ENCODE results near the gene CLCN1. TPM values are rescaled to one million over a fixed set of nuclear protein-coding genes. Genes with fewer than 3 reads are reported as not detected.

Gene CLCN1
- total and polyA plus RNA-seq, 10 of the 15 experiments (the other 5 are each of a cell fraction or from before 2014, with no cell fraction given), result 0.30 TPM; not detected in 9

GRCh38 chr7:143381427-143382125 lies 65.7 kb downstream of the CLCN1 start (continued):
- TF ChIP-seq TCF12 (IDR thresholded peaks at IDR 0.05; ENCODE audit: low read depth, low read length) (no peak), CREM (IDR thresholded peaks at IDR 0.05; ENCODE audit: low read depth) (no peak), SMARCA5 (IDR thresholded peaks at IDR 0.05) (no peak), IRF5 (IDR thresholded peaks at IDR 0.05; ENCODE audit: borderline replicate concordance) (no peak), FOS (IDR thresholded peaks at IDR 0.05; ENCODE audit: borderline replicate concordance, extremely low read depth, insufficient read length) (no peak), ZBTB40 (IDR thresholded peaks at IDR 0.05; ENCODE audit: borderline replicate concordance) (0 out of 2 replicates have a peak, but pooled peaks have one; percentile 22), PBX3 (IDR thresholded peaks at IDR 0.05; ENCODE audit: insufficient replicate concordance, low read depth, low read length) (no peak), YBX1 (IDR thresholded peaks at IDR 0.05) (no peak), SREBF1 (IDR thresholded peaks at IDR 0.05; ENCODE audit: low read length) (no peak), NBN (IDR thresholded peaks at IDR 0.05) (no peak), BCLAF1 (IDR thresholded peaks at IDR 0.05) (no peak), FOXM1 (IDR thresholded peaks at IDR 0.05; ENCODE audit: low read depth, low read length) (no peak), NR2F1 (conservative IDR thresholded peaks at IDR 0.05) (no peak), RCOR1 (conservative IDR thresholded peaks at IDR 0.05; ENCODE audit: low read depth, low read length) (no peak), GATAD2B (conservative IDR thresholded peaks at IDR 0.05; ENCODE audit: low read depth) (peak; percentile 51; the same call in 1 of the 2 replicates), DPF2 (IDR thresholded peaks at IDR 0.05) (0 out of 2 replicates have a peak, but pooled peaks have one; percentile 42), ZSCAN29 (IDR thresholded peaks at IDR 0.05) (no peak), EGR1 (IDR thresholded peaks at IDR 0.05; ENCODE audit: borderline replicate concordance in 1 of 2, low read depth in 2 of 2, low read length in 2 of 2) (no peak; a peak in 1 of 3 replicates), IKZF1 (conservative IDR thresholded peaks at IDR 0.05) (peak; percentile 77), PAX5 (IDR thresholded peaks at IDR 0.05; ENCODE audit: borderline replicate concordance, low read depth, low read length) (no peak)
